Endothelial cell (in vitro differentiated cells): ENCODE measurements around the gene INO80. TPM values are rescaled to one million over a fixed set of nuclear protein-coding genes. Genes with fewer than 3 reads are reported as not detected.

Experiments
- DNase-seq: peaks from one replicate; pipeline ENCODE4 v3.0.0; 2021; ENCODE audit warnings: low spot score
- H3K27ac Mint-ChIP-seq: one replicate; pipeline ENCODE4 v1.8.0; 2021; ENCODE audit warnings: mixed read lengths, inconsistent platforms; ENCODE audit not compliant: unreplicated experiment
- H3K27me3 Mint-ChIP-seq: one replicate; pipeline ENCODE4 v1.8.0; 2021; ENCODE audit warnings: mild to moderate bottlenecking, moderate library complexity, mixed read lengths, inconsistent platforms; ENCODE audit not compliant: unreplicated experiment
- H3K36me3 Mint-ChIP-seq: one replicate; pipeline ENCODE4 v1.8.0; 2021; ENCODE audit warnings: mild to moderate bottlenecking, low read depth, mixed read lengths, inconsistent platforms; ENCODE audit not compliant: unreplicated experiment
- H3K4me1 Mint-ChIP-seq: one replicate; pipeline ENCODE4 v1.8.0; 2021; ENCODE audit warnings: mild to moderate bottlenecking, mixed read lengths, inconsistent platforms; ENCODE audit not compliant: unreplicated experiment
- H3K4me3 Mint-ChIP-seq: one replicate; pipeline ENCODE4 v1.8.0; 2021; ENCODE audit warnings: mild to moderate bottlenecking, mixed read lengths, inconsistent platforms; ENCODE audit not compliant: unreplicated experiment
- H3K9me3 Mint-ChIP-seq: one replicate; pipeline ENCODE4 v1.8.0; 2021; ENCODE audit warnings: mixed read lengths, inconsistent platforms; ENCODE audit not compliant: unreplicated experiment
- CTCF ChIP-seq: fragments of 200-600 bp; sonication (generic); IDR thresholded peaks from one replicate; pipeline ENCODE4 v1.5.0; 2021; ENCODE audit warnings: antibody characterized with exemption; ENCODE audit not compliant: unreplicated experiment
- total RNA-seq: library from RNA; stranded (reverse); fragmentation: NEBNext Ultra II Directional; extraction: Animal tissue kit (Norgen Biotek cat#: 25700); gene quantifications from one replicate; pipeline ENCODE4 v1.2.1, GENCODE V29; 2021; ENCODE audit not compliant: unreplicated experiment

Gene INO80
- total RNA-seq, 1 donor from 2014 or later, result 26.6 TPM

GRCh38 chr15:41001524-41002214 is 114.4 kb downstream of the INO80 start:
- no peak for TF ChIP-seq CTCF
- H3K9me3 Mint-ChIP-seq, result no peaks in the 10 kb centered on the region
- peaks cover 18% of the 10 kb centered on the region for H3K36me3 Mint-ChIP-seq
- DNase-seq, result no peak
- peaks cover 9% of the 10 kb centered on the region for H3K4me1 Mint-ChIP-seq
- H3K27me3 Mint-ChIP-seq, result no peaks in the 10 kb centered on the region
- H3K27ac Mint-ChIP-seq, result peak overlapping the region; percentile 48
- H3K4me3 Mint-ChIP-seq, result no peak overlapping the region

- H3K4me3 Mint-ChIP-seq, result no peak overlapping the region
- peaks cover 5% of the 10 kb centered on the region for H3K4me1 Mint-ChIP-seq
- H3K27ac Mint-ChIP-seq, result no peak overlapping the region
- TF ChIP-seq CTCF, result no peak
- no peaks in the 10 kb centered on the region for H3K9me3 Mint-ChIP-seq
- peaks cover 19% of the 10 kb centered on the region for H3K36me3 Mint-ChIP-seq
- DNase-seq, result no peak
- H3K27me3 Mint-ChIP-seq, result no peaks in the 10 kb centered on the region
Observed at GRCh38 chr15:40999190-40999589, 116.9 kb downstream of the INO80 start.

GRCh38 chr15:40995656-40996055 is 120.4 kb downstream of the INO80 start:
- H3K27me3 Mint-ChIP-seq, result peaks cover 2% of the 10 kb centered on the region
- H3K4me3 Mint-ChIP-seq, result peak overlapping the region; percentile 47
- peaks cover 28% of the 10 kb centered on the region for H3K36me3 Mint-ChIP-seq
- DNase-seq, result no peak
- TF ChIP-seq CTCF, result no peak
- peak overlapping the region; percentile 57 for H3K27ac Mint-ChIP-seq
- H3K9me3 Mint-ChIP-seq, result no peaks in the 10 kb centered on the region
- H3K4me1 Mint-ChIP-seq, result no peaks in the 10 kb centered on the region

GRCh38 chr15:40992825-40993224 is 123.3 kb downstream of the INO80 start:
- peaks cover 42% of the 10 kb centered on the region for H3K36me3 Mint-ChIP-seq
- H3K27me3 Mint-ChIP-seq, result peaks cover 2% of the 10 kb centered on the region
- no peak overlapping the region for H3K27ac Mint-ChIP-seq
- no peaks in the 10 kb centered on the region for H3K9me3 Mint-ChIP-seq
- no peak for TF ChIP-seq CTCF
- no peaks in the 10 kb centered on the region for H3K4me1 Mint-ChIP-seq
- DNase-seq, result no peak
- H3K4me3 Mint-ChIP-seq, result no peak overlapping the region

GRCh38 chr15:40992241-40992741 is 123.8 kb downstream of the INO80 start:
- Mint-ChIP-seq H3K9me3 (no peaks in the 10 kb centered on the region), H3K4me1 (no peaks in the 10 kb centered on the region), H3K4me3 (no peak overlapping the region), H3K36me3 (peaks cover 40% of the 10 kb centered on the region), H3K27ac (peak overlapping the region; percentile 57), H3K27me3 (peaks cover 2% of the 10 kb centered on the region)
- DNase-seq, result no peak
- no peak for TF ChIP-seq CTCF
